ELR (cell line): Measurements from ENCODE around the gene PCED1B.
A peak's percentile ranks its signal among the peaks of the same experiment; 100 is the strongest.

Experiments
- DNase-seq: peaks from one replicate; pipeline ENCODE4 v3.0.0-alpha.2; 2015; ENCODE audit warnings: low read depth

PCED1B gene

DNA sequence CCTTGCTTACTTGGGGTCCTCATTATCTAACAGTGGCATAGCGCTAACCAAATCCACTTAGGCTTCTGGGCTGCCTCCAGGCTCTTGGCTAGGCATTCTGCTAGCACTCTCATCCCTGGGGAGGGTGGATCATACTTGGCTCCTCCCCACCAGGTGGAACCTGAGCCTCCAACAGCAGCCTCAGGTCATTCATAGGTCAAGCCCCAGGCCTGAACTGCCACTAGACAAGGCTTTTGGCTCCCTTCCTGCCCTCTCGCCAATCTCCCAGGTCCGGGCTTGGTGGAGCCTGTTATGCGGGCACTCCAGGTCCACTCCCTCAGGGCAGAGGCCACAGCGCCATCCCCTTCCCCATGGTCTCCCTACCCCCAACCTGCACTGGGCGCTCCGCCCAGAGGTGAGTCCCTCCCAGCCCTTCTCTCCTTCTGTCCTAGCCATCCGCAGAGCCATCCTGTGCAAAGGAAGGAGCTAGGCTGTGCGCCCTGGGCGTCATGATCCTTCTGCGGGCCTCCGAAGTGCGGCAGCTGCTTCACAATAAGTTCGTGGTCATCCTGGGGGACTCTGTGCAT, 155.2 kb downstream of the PCED1B start:
- no peak for DNase-seq

DNA sequence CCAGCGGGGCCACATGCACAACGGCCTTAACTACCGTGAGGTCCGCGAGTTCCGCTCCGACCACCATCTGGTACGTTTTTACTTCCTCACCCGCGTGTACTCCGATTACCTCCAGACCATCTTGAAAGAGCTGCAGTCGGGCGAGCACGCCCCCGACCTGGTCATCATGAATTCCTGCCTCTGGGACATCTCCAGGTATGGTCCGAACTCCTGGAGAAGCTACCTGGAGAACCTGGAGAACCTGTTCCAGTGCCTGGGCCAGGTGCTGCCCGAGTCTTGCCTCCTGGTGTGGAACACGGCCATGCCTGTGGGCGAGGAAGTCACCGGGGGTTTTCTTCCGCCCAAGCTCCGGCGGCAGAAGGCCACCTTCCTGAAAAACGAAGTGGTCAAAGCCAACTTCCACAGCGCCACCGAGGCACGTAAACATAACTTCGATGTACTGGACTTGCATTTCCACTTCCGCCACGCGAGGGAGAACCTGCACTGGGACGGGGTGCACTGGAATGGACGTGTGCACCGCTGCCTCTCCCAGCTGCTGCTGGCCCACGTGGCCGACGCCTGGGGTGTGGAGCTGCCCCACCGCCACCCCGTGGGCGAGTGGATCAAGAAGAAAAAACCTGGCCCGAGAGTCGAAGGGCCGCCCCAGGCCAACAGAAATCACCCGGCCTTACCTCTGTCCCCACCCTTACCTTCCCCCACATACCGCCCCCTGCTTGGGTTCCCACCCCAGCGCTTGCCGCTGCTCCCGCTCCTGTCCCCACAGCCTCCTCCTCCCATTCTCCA, 156.0 kb downstream of the PCED1B start:
- no peak for DNase-seq

DNA sequence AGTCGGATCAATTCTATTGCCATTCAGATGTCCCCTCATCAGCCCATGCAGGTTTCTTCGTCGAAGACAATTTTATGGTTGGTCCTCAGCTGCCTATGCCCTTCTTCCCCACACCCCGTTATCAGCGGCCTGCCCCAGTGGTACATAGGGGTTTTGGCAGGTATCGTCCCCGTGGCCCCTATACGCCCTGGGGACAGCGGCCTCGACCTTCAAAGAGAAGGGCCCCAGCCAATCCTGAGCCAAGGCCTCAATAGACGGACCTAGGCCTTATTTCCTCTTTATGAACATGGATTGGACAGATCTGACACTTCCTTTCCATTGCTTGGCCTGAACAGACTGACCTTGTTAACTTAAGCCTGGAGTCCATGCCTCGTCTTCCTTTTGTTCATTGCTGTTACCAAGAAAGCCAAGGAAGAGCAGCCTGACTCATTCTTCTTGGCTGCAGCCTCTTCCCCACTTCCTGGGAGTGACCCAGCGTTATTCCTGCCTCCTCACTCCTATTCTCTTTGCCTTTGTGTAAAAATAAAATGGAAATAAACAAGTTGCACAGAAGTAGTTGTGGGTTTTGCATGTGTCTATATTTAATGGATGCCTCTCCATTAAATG, 156.8 kb downstream of the PCED1B start:
- peak; percentile 90 for DNase-seq

DNA sequence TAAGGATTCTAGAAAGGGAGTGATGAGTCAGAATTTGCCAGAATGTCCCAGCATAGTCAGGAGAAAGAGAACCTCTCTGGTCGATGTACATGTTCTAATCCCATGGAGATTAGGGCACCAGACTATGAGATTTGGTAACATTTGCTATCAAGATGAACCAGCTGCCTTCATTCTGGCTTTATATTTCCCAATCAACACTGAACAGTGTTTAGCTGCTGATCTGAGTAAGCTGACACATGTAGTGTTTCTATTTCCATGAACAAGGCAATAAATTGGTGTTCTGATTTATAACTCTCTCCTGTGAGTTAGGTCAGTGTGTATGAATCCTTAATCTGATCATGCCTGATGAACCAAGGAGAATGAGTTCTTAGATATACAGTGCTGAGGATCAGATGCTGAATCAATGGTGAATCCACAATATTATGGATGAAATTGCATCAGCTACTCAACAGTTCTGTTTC, 158.4 kb downstream of the PCED1B start:
- DNase-seq: no peak

DNA sequence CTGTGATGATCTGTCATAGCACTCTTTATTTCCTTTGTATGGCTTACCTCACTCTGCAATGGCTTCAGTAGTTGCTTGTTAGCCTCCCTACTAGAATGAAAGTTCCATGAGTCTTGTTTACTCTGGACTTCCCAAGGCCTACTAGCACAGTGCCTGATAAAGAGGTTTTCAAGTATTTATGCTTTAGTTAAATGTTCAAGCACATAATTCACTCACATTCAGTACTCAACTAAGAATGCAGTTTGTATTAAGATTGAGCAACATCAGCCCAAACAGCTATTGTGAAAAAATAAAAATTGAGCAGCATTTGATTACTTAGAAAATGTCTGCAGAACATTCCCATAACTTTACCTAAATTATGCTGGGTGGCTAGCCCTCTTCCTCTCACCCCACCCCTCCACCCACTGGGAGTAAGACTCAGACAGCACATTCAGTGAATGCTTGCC, 159.3 kb downstream of the PCED1B start:
- DNase-seq: no peak

DNA sequence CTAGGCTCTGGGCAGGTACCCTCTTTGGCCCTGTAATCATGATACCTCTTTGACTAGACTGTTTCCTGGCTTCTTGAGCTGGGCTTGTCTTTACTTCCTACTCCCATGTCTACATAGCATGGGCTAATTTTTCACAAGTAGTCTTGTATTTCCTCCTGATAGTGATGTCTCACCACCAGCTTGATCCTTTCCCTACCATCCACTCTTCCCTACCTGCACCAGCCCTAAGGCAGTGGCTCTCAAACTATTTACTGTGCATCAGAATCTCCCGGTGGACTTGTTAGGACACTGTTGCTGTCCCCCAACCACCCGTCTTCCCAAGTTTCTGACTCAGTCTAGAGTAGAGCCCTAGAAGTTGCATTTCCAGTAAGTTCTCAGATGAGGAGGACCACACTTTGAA, 163.0 kb downstream of the PCED1B start:
- no peak for DNase-seq

DNA sequence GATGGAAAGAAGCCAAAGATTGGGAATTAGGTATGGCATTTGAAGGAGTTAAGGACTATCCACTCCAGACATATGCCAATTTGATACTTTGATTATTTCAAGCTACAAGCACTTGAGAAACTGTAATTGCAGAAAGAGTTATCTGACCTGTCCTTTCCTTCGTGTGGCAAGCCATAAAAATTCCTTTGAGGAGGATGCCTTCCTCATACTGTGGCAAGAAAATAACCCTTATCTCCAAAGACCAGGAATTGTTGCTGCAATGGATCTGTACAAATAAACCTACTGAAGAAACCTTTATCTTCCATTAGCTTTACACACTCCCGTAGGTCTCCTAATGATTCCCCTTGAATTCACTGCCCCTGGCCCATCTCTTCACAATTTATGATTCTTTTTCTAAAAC, 165.4 kb downstream of the PCED1B start:
- DNase-seq: no peak

DNA sequence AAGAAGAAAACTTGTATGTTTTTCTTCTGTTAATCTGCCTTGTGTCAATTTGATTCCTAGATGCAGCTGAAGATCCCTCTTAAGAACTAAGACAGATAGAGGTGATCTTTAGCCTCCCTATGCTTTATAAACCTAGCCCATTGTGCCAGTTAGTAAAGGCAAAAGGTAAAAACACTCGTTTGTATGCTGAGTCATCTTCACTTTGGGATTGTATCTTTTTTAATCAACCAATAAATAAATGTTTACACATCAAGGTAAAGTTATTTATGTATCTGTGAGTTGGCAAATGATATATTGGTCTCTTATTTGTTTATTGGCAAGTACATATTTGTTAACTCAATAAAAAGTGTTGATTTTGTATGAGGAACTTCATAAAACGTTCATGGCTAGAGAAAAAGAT, 166.2 kb downstream of the PCED1B start:
- no peak for DNase-seq

DNA sequence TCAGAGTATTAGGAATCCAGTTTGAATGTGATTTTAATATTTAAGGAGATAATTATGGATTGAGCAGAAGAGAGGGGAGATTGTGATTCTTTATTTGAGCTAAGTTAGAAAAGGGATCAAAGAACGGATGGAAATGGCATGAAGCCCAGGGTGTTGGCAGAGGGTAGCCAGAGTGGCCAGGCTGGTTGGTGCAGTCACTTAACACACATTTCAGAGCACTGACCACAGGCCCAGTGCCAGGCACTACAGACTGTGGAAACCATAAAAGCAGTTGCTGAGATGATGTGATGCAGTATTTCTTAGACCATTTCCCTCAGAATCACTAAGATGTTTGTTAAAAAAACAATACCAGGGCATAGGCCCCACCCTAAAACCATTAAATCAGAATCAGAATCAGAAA, 168.0 kb downstream of the PCED1B start:
- DNase-seq: no peak

DNA sequence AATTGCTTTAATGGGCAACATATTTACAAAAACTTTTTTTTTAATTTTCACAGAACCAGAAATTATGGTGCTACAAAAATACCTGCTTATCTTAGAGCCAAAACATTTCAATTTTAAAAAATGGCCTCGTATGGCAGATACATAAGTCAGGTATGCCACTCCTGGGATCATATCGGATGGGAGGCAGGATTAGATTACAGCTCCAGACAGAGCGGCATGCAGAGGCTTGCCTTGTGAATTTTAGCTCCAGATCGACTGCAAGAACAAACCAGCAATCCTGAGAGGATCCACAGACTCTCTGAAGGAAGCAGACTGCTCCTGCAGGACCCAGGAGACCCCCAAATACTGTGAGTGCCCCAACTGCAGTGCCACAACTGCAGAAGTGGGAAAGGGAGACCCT, 169.7 kb downstream of the PCED1B start:
- no peak for DNase-seq

DNA sequence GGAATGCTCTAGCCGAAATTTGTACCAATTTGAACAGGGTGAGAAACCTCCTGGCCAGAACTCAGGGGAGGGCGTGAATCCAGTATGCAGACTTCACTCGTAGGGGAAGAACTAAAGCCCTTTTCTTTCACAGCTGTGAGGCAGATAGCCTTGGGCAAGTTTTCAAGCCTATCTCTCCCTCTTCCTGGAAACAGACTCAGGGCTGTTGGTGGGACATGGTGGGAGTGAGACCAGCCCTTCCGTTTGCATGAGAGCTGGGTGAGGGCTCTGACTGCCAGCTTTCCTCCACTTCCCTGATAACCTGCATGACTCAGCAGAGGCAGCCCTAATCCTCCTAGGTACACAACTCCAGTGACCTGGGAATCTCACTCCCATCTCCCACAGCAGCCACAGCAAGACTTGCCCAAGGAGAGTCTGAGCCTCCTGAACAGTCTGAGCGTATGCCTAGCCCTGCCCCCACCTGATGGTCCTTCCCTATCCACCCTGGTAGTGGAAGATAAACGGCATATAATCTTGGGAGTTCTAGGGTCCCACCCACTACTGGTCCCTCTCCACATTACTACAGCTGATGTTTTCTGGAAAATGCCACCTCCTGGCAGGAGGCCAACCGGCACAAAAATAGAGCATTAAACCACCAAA, 170.4 kb downstream of the PCED1B start:
- DNase-seq: no peak

DNA sequence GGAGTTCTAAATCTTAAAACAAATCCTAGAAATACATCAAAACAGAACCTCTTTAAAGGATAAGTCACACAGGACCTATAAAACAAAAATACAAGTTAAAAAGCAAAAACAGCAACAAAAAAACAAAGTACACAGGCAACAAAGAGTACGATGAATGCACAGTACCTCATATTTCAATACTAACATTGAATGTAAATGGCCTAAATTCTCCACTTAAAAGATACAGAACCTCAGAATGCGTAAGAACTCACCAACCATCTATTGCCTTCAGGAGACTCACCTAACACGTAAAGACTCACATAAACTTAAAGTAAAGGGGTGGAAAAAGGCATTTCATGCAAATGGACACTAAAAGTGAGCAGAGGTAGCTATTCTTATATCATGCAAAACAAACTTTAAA, 172.5 kb downstream of the PCED1B start:
- no peak for DNase-seq

DNA sequence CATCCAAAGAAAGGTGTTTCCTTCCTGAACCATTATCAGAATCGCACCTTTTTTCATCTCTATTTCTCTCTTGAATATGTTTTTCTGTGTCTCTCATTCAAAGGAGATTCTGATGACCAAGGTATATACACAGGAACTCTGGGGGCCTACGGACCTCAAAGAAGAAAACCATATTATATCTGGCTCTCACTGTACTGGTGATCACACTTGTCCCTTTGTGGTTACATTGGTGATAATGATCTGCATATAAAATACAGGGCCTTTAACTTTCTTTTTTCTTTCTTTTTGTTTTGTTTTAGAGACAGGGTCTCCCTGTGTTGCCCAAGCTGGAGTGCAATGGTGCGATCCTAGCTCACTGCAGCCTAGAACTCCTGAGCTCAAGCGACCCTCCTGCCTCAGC, 185.5 kb downstream of the PCED1B start:
- no peak for DNase-seq

DNA sequence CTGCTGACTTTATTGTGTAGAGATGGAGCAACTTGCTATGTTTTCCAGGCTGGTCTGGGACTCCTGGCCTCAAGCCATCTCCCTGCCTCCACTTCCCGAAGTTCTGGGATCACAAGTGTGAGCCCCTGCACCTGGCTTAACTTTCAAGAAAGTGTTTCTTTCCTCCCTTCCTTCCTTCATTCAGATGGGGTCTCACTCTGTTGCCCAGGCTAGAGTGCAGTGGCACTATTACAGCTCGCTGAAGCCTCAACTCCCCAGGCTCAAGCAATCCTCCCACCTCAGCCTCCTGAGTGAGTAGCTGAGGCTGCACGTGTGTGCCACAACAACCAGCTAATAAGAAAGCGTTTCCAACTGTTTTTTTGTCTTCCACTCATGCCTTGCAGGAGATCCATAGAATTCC, 186.0 kb downstream of the PCED1B start:
- DNase-seq: no peak

DNA sequence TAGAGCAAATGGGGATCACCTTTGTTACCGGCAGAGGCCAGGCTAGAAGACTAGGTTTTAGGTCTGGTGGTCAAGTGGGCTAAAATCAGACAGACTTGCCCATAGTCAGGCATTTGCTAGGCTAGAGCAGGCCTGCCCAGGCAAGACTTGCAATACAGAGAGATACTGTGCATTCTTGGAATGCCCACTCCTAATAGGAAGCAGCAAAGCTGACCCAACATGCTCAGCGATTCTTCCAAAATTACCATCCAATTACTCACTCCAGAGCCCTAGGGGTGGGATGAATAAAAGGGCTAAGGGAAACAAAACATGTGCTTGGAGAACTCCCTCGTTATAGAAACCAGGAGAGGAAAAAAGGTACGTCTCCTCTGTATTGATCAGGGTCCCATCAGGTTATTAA, 188.2 kb downstream of the PCED1B start:
- DNase-seq: peak; percentile 62

DNA sequence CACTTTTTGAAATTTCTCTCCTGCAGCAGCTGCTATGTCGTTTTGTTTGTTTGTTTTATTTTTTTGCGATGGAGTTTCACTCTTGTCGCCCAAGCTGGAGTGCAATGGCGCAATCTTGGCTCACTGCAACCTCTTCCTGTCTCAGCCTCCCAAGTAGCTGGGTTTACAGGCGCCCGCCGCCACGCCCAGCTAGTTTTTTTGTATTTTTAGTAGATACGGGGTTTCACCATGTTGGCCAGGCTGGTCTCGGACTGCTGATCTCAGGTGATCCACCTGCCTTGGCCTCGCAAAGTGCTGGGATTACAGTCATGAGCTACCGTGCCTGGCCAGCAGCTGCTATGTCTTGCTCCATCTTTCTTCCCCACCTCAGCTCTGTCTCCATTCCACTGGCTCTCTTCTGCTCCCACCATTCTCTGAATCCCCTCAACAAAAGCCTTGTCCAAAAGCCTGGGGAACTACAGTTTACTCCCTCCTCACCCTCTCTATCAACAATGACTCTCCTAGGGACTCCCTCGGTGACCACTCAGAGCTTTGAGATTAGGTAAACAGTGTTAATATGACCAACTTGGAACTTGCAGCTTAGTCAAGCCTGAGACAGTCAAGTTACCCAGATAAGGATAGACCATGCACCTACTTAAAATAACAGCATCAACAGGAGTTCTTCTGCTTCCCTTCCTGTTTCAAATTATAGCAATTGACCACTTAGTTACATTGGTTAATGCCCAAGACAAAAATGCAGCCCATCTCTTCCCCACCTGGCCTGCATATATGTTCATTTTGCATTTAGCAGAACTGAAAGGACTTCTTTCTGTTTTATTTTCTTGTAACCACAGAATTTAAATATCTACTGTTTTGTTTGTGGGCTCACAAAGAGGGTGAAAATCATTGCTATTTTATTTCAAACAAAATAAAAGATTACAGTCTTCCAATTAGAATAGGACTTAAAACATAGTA, 189.4 kb downstream of the PCED1B start:
- DNase-seq: peak; percentile 13

DNA sequence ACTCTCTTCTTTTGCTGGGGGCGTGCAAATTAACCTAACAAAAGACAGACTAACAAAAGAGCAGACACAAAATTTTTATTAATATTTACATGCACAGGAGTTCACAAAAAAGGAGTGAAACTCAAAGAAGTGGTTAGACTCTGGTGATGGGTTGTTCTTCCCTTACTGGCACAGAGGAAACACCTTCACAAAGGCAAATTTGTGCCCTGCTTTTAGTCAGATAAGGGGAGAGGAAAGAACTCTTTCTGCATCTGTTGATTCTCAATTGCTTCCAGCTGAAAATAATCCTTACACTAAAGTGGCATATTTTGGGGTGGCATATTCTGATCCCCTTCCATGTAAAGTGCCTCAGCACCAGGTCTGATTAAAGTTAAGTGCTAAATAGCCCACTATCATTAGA, 190.5 kb downstream of the PCED1B start:
- no peak for DNase-seq

DNA sequence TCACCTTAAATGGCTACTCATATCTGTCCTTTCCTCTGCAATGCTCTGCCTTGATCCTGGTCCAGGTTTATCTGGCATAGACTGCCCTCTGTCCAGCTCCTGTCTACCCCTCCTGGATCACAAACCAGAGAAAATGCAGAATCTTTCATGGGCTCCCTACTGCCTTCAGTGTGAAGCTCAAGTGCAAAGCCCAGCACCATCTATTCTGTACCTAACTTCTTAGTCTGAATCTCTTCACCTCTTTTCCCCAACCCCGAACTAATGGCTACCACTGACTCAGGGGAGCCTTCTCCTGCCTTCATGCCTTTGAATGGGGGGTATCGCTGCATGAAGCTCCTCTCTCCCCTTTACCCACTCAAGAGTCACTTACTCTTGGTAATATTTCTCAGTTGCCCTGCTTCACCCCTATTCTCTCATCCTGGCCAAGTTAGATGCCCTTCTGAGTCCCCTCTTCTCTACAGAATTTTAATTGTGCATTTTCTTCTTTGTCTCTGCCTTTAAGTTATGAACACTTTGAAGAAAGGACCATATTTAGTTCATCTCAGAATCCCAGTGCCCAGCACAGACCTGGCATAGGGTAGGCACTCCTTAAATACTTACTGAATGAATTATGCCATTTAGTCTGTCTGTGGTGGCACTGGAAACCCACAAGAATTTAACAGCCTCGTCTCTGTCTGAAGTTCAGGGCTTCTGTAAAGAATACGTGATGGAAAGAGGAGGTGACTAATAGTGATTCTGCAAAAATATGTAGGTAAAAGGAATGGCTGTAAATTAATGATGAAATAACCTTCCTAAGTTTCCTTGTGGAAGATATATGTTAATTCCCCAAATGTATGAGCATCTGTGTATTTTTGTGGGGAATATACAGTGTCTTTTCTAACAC, 191.6 kb downstream of the PCED1B start:
- DNase-seq: peak; percentile 95

DNA sequence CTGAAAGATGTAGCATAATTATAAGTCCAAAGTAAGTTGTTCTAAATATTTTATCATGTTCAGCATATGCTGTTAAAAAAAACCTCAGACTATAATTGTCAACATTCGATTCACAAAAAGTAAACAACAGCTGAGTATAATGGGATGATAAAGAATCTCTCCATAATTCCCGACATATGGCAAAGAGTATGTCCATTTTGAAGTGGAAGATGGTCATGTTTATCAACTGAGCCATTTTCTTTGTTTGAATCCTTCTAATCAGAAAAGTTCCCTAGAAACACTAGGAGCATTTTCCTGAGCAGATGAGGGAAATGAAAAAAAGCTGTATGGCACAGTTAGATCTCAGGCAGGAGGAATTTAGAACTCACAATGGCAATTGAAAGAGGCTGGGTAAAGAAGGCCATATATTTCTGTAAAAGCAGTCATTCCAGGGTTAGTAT, 192.4 kb downstream of the PCED1B start:
- peak; percentile 27 for DNase-seq

DNA sequence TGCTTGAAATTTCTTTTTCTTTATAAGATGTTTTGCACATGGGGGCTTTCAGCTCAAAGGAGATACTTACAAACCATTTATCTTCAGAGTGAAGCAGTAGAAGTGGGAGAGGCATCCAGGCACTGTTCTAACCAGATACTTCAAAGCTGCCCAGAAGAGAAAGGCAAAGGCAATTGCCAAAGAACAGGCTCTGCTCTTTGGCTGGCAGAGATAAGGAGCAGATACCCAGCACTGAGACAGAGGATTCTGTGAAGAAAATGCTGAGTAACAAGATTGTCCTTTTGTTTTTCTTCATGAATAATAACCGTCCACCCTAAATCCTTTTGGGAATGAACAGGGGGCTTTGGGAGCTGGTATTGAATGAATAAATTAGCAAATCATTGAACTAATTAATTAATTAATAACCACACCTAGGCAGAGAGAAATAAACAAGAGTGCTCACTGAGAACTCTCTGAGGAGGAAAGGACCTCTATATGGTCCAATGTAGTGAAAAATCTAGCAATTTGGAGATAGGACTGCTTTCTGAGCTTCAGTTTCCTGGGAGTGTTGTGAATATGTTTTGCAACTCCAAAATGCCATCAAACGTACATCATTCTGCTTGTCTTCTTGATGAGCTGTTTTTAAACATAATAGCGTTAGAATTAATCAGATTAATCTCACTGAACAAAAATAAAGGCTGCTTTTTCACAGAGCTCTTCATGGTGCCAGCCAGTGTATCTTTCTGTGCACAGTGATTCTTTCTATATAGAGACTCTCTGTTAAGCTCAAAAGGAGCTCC, 193.2 kb downstream of the PCED1B start:
- peak; percentile 36 for DNase-seq
